ENCODE measurements around the gene TEX28. TPM values are rescaled to one million over a fixed set of nuclear protein-coding genes. Genes with fewer than 3 reads are reported as not detected.
"Not testable (repeated sequence)": the region's sequence is repeated elsewhere in the genome, so short reads cannot be mapped to it uniquely, and the experiment has no call there.

Gene TEX28
- total RNA-seq, 1 donor from 2014 or later: not detected

- intact Hi-C loops (cut with DNase I); H3K4me3 ChIP-seq; H3K27me3 ChIP-seq; H3K27ac ChIP-seq; H3K36me3 ChIP-seq; H3K9me3 ChIP-seq; H3K4me1 ChIP-seq; DNase-seq (ENCODE audit: extremely low spot score in 2 of 2): not testable (repeated sequence)
Measured at GRCh38 chrX:154233620-154234019, 61.3 kb downstream of the TEX28 start.

- H3K4me3 ChIP-seq; DNase-seq (ENCODE audit: extremely low spot score in 2 of 2); H3K9me3 ChIP-seq; H3K4me1 ChIP-seq; H3K36me3 ChIP-seq; H3K27me3 ChIP-seq; intact Hi-C loops (cut with DNase I); H3K27ac ChIP-seq: not testable (repeated sequence)
Measured at GRCh38 chrX:154231443-154231842, 63.5 kb downstream of the TEX28 start.

- H3K36me3 ChIP-seq; H3K9me3 ChIP-seq; DNase-seq (ENCODE audit: extremely low spot score in 2 of 2); H3K4me3 ChIP-seq; H3K27me3 ChIP-seq; H3K27ac ChIP-seq; H3K4me1 ChIP-seq; intact Hi-C loops (cut with DNase I): not testable (repeated sequence)
Measured at GRCh38 chrX:154226706-154227105, 68.2 kb downstream of the TEX28 start.

- H3K36me3 ChIP-seq; H3K27me3 ChIP-seq; H3K4me3 ChIP-seq; DNase-seq (ENCODE audit: extremely low spot score in 2 of 2); H3K27ac ChIP-seq; H3K4me1 ChIP-seq; intact Hi-C loops (cut with DNase I); H3K9me3 ChIP-seq: not testable (repeated sequence)
Measured at GRCh38 chrX:154225292-154225691, 69.6 kb downstream of the TEX28 start.

Other genes with a start within 250 kb of the TEX28 start
- gene MECP2, start 197.4 kb downstream of the TEX28 start, total RNA-seq: 38.5 TPM
- gene OPN1LW, start 150.9 kb downstream of the TEX28 start, total RNA-seq: not detected
- gene OPN1MW, start 112.5 kb downstream of the TEX28 start, total RNA-seq: not detected
- not detected for gene OPN1MW2, start 75.4 kb downstream of the TEX28 start, total RNA-seq
- not detected for gene OPN1MW3, start 37.5 kb downstream of the TEX28 start, total RNA-seq
- not detected for gene TKTL1, start 671 bp upstream of the TEX28 start, total RNA-seq
- 1,247 TPM for gene FLNA, start 79.5 kb upstream of the TEX28 start, total RNA-seq
- gene EMD, start 84.2 kb upstream of the TEX28 start, total RNA-seq: 59.2 TPM
- 3,948 TPM for gene RPL10, start 103.3 kb upstream of the TEX28 start, total RNA-seq
- 52.1 TPM for gene DNASE1L1, start 114.1 kb upstream of the TEX28 start, total RNA-seq
- 59.2 TPM for gene TAFAZZIN, start 116.4 kb upstream of the TEX28 start, total RNA-seq
- gene ATP6AP1, start 133.6 kb upstream of the TEX28 start, total RNA-seq: 54.5 TPM
- 116 TPM for gene GDI1, start 142.0 kb upstream of the TEX28 start, total RNA-seq
- gene FAM50A, start 149.0 kb upstream of the TEX28 start, total RNA-seq: 33.6 TPM
- gene PLXNA3, start 163.2 kb upstream of the TEX28 start, total RNA-seq: 20.1 TPM
- gene LAGE3, start 184.2 kb upstream of the TEX28 start, total RNA-seq: 27.7 TPM
- gene UBL4A, start 191.5 kb upstream of the TEX28 start, total RNA-seq: 30.2 TPM
- 28.2 TPM for gene SLC10A3, start 195.5 kb upstream of the TEX28 start, total RNA-seq
- 59.9 TPM for gene FAM3A, start 221.1 kb upstream of the TEX28 start, total RNA-seq

Measured in vagina (tissue), 2 donors.